Measurements from ENCODE around the gene IDH1.

The IDH1 gene

GRCh38 chr2:208208335-208209085 lies 46.4 kb downstream of the IDH1 start:
- no peak for DNase-seq

- no peak for DNase-seq
These were observed 47.1 kb downstream of the IDH1 start for GRCh38 chr2:208207769-208208168.

GRCh38 chr2:208204166-208204565 lies 50.7 kb downstream of the IDH1 start:
- no peak for DNase-seq

- no peak for DNase-seq
These were observed 59.3 kb downstream of the IDH1 start for GRCh38 chr2:208195531-208195930.

GRCh38 chr2:208192611-208193236 lies 62.1 kb downstream of the IDH1 start:
- no peak for DNase-seq

GRCh38 chr2:208189810-208190503 lies 64.9 kb downstream of the IDH1 start, which contains the start of gene C2orf80:
Gene C2orf80 (minus strand): TSS chr2:208190030. CDS start chr2:208186986, 3,044 bp downstream.
- DNase-seq, result no peak

GRCh38 chr2:208189069-208189809 lies 65.6 kb downstream of the IDH1 start:
- no peak for DNase-seq

GRCh38 chr2:208186893-208187292 lies 68.0 kb downstream of the IDH1 start:
- no peak for DNase-seq

- no peak for DNase-seq
These were observed 68.4 kb downstream of the IDH1 start for GRCh38 chr2:208186465-208186864.

Data from CD4-positive, alpha-beta T cell treated with Interleukin-1 beta for 1 hour (primary cell).